Measurements from ENCODE around the gene ELMO2.

DNA sequence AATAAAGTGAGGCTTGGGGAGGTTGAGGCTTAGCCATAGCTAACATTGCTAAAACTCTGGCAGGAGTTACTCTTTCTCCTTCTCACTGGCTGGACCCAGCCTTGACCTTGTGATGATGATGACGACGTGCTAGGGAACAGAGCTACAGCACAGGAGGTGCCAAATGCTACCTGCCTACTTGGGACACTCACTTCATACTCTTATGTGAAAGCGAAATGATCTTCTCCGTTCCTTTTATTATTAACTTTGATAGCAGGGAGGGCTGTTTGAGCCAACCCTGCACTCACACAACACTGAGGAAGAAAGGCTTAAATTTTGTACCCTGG is 1.2 kb upstream of the ELMO2 start:
- TF ChIP-seq, protein P1, sequence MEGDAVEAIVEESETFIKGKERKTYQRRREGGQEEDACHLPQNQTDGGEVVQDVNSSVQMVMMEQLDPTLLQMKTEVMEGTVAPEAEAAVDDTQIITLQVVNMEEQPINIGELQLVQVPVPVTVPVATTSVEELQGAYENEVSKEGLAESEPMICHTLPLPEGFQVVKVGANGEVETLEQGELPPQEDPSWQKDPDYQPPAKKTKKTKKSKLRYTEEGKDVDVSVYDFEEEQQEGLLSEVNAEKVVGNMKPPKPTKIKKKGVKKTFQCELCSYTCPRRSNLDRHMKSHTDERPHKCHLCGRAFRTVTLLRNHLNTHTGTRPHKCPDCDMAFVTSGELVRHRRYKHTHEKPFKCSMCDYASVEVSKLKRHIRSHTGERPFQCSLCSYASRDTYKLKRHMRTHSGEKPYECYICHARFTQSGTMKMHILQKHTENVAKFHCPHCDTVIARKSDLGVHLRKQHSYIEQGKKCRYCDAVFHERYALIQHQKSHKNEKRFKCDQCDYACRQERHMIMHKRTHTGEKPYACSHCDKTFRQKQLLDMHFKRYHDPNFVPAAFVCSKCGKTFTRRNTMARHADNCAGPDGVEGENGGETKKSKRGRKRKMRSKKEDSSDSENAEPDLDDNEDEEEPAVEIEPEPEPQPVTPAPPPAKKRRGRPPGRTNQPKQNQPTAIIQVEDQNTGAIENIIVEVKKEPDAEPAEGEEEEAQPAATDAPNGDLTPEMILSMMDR (IDR thresholded peaks at IDR 0.05): no peak
- TF ChIP-seq POLR2A (IDR thresholded peaks at IDR 0.05): no peak
